AG09309 (cell line): ENCODE results near the gene LGMN.

Experiments used
- DNase-seq: peaks from one replicate; pipeline ENCODE4 v3.0.0-alpha.2; 2010; ENCODE audit warnings: low read depth
- H3K4me3 ChIP-seq: 2 replicates; pipeline ENCODE4 v1.5.1; 2011; ENCODE audit warnings: mild to moderate bottlenecking, low read depth, low read length, moderate library complexity; ENCODE audit not compliant: control insufficient read depth
- CTCF ChIP-seq: IDR thresholded peaks from 2 replicates; pipeline ENCODE4 v1.5.1; 2011; ENCODE audit warnings: mild to moderate bottlenecking, low read depth, low read length, inconsistent platforms; ENCODE audit not compliant: insufficient read depth, control insufficient read depth; ENCODE audit errors: missing control alignments

The LGMN gene

GRCh38 chr14:92747701-92748258, 647 bp downstream of the LGMN start:
- peak overlapping the region; percentile 78 for H3K4me3 ChIP-seq
- TF ChIP-seq CTCF = no peak
- no peak for DNase-seq

- H3K4me3 ChIP-seq = no peak overlapping the region
- no peak for TF ChIP-seq CTCF
- no peak for DNase-seq
Observed at GRCh38 chr14:92744198-92744597, 4.2 kb downstream of the LGMN start.

- no peak for TF ChIP-seq CTCF
- no peak for DNase-seq
- no peak overlapping the region for H3K4me3 ChIP-seq
Observed at GRCh38 chr14:92740440-92740839, 8.0 kb downstream of the LGMN start.

GRCh38 chr14:92737619-92738188, 10.7 kb downstream of the LGMN start:
- no peak for TF ChIP-seq CTCF
- no peak for DNase-seq
- no peak overlapping the region for H3K4me3 ChIP-seq

GRCh38 chr14:92737206-92737605, 11.2 kb downstream of the LGMN start:
- no peak overlapping the region for H3K4me3 ChIP-seq
- DNase-seq = no peak
- TF ChIP-seq CTCF = no peak

- no peak for DNase-seq
- no peak overlapping the region for H3K4me3 ChIP-seq
- no peak for TF ChIP-seq CTCF
Observed at GRCh38 chr14:92735344-92735743, 13.1 kb downstream of the LGMN start.

- no peak for DNase-seq
- TF ChIP-seq CTCF = no peak
- no peak overlapping the region for H3K4me3 ChIP-seq
Observed at GRCh38 chr14:92734618-92735017, 13.8 kb downstream of the LGMN start.
